OCI-LY3 (cell line): Measurements from ENCODE around the gene NCAN.
"Not testable (repeated sequence)": the region's sequence is repeated elsewhere in the genome, so short reads cannot be mapped to it uniquely, and the experiment has no call there.

Source experiments
- H2AFZ ChIP-seq: fragments of 200-600, 300-600 bp; shearing (Covaris generic); 2 replicates; pipeline ENCODE4 v1.6.0; 2014; ENCODE audit warnings: antibody characterized with exemption, low read depth, low read length
- H3K27ac ChIP-seq: fragments of 200-600, 300-600 bp; sonication (generic); 2 replicates; pipeline ENCODE4 v1.5.1; 2014; ENCODE audit warnings: mild to moderate bottlenecking, low read length, moderate library complexity, mixed read lengths
- H3K27me3 ChIP-seq: fragments of 200-600, 300-600 bp; sonication (generic); 2 replicates; pipeline ENCODE4 v1.6.1; 2014; ENCODE audit warnings: low read depth, low read length, mixed read lengths
- H3K36me3 ChIP-seq: fragments of 200-600, 300-600 bp; sonication (generic); replicated peaks from 2 replicates; pipeline ENCODE3; 2014; ENCODE audit warnings: low read depth, low read length, mixed read lengths
- H3K4me1 ChIP-seq: fragments of 300-600, 200-600 bp; sonication (generic); 2 replicates; pipeline ENCODE4 v1.6.1; 2014; ENCODE audit warnings: low read length, mixed read lengths
- H3K4me2 ChIP-seq: fragments of 200-600, 300-600 bp; sonication (generic); 2 replicates; pipeline ENCODE4 v1.6.1; 2014; ENCODE audit warnings: low read length, mixed read lengths
- H3K4me3 ChIP-seq: fragments of 300-600, 200-600 bp; sonication (generic); 2 replicates; pipeline ENCODE4 v1.5.1; 2014; ENCODE audit warnings: antibody characterized with exemption, mild to moderate bottlenecking, low read length, moderate library complexity
- H3K79me2 ChIP-seq: fragments of 300-600, 200-600 bp; shearing (Covaris generic); 2 replicates; pipeline ENCODE4 v1.6.1; 2014; ENCODE audit warnings: mild to moderate bottlenecking, low read length, mixed read lengths
- H3K9ac ChIP-seq: fragments of 300-600, 200-600 bp; shearing (Covaris generic); 2 replicates; pipeline ENCODE4 v1.6.0; 2014; ENCODE audit warnings: mild to moderate bottlenecking, low read length, moderate library complexity
- H3K9me3 ChIP-seq: fragments of 200-600, 300-600 bp; shearing (Covaris generic); 2 replicates; pipeline ENCODE4 v1.6.1; 2014; ENCODE audit warnings: low read length, mixed read lengths; ENCODE audit not compliant: insufficient read depth
- H4K20me1 ChIP-seq: fragments of 200-600, 300-600 bp; sonication (generic); 2 replicates; pipeline ENCODE4 v1.6.1; 2016; ENCODE audit warnings: low read length, mixed read lengths; ENCODE audit not compliant: insufficient read depth
- EZH2phosphoT487 ChIP-seq: fragments of 200-600 bp; shearing (Covaris generic); IDR thresholded peaks from 2 replicates; pipeline ENCODE4 v1.6.1; 2018; ENCODE audit warnings: antibody characterized with exemption, mixed run types, low read depth
- TF ChIP-seq, protein P1 (sequence below): fragments of 200-600, 300-600 bp; sonication (generic); IDR thresholded peaks from 2 replicates; pipeline ENCODE4 v1.5.1; 2014; ENCODE audit warnings: antibody characterized with exemption, low read length, low read depth

Gene NCAN

DNA sequence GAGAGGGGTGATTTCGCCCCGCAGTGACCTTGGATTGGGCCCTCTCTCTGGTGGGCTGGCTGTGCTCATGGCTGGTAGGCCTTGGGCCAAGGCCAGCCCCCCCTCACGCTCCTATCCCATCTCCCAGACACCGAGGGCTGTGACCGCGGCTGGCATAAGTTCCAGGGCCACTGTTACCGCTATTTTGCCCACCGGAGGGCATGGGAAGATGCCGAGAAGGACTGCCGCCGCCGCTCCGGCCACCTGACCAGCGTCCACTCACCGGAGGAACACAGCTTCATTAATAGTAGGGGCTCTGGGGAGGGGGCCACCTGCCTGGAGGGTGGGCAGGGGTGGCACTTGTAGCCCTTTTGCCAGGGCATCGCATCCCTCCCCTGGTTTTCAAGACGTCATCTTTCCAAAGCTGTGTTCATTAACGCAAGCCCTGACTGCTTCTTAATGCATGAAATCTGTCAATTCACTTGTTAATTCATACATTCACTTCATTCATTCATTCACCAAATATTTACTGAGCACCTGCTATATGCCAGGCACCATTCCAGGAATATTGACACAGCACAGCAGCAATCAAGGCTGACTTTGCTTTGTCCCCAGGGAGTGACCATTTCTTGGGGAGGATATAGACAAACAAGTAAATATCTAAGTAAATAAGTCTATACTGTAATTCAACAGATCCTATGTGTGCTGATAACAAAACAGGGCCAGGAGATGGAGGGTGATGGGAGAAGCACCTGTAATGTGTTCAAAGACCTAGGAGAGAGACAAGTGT lies 26.6 kb downstream of the NCAN start:
- Histone ChIP-seq H3K79me2 (no peaks in the 10 kb centered on the region), H3K36me3 (no peaks in the 10 kb centered on the region), H3K4me1 (no peaks in the 10 kb centered on the region), H3K9ac (no peak overlapping the region), H4K20me1 (no peaks in the 10 kb centered on the region), H3K9me3 (peaks cover 20% of the 10 kb centered on the region), H2AFZ (no peak overlapping the region), H3K4me2 (no peak overlapping the region), H3K4me3 (no peak overlapping the region), H3K27me3 (no peaks in the 10 kb centered on the region), H3K27ac (no peak overlapping the region)
- TF ChIP-seq, protein P1, sequence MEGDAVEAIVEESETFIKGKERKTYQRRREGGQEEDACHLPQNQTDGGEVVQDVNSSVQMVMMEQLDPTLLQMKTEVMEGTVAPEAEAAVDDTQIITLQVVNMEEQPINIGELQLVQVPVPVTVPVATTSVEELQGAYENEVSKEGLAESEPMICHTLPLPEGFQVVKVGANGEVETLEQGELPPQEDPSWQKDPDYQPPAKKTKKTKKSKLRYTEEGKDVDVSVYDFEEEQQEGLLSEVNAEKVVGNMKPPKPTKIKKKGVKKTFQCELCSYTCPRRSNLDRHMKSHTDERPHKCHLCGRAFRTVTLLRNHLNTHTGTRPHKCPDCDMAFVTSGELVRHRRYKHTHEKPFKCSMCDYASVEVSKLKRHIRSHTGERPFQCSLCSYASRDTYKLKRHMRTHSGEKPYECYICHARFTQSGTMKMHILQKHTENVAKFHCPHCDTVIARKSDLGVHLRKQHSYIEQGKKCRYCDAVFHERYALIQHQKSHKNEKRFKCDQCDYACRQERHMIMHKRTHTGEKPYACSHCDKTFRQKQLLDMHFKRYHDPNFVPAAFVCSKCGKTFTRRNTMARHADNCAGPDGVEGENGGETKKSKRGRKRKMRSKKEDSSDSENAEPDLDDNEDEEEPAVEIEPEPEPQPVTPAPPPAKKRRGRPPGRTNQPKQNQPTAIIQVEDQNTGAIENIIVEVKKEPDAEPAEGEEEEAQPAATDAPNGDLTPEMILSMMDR, result no peak

DNA sequence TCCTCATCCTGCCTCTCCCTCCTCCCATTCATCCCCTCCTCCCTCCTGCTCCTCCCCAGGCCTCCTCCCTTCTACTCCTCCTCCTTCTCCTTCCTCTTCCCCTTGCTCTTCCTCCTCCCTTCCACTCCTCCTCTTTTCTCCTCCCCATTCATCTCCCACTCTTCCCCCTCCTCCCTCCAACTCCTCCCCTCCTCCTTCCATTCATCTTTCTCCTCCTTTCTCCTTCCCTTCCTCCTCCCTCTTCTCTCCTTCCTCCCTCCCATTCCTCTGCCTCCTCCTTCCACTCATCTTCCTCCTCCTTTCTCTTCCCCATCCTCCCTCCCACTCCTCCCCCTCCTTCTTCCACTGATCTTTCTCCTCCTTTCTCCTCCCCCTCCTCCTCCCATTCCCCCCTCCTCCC lies 27.9 kb downstream of the NCAN start:
- Histone ChIP-seq H3K4me3 (no peak overlapping the region), H4K20me1 (no peaks in the 10 kb centered on the region), H3K4me1 (no peaks in the 10 kb centered on the region), H3K36me3 (no peaks in the 10 kb centered on the region), H3K9ac (no peak overlapping the region), H2AFZ (no peak overlapping the region), H3K4me2 (no peak overlapping the region), H3K79me2 (no peaks in the 10 kb centered on the region), H3K9me3 (peaks cover 11% of the 10 kb centered on the region), H3K27ac (no peak overlapping the region), H3K27me3 (no peaks in the 10 kb centered on the region)
- TF ChIP-seq, protein P1, result no peak
- no peak for TF ChIP-seq EZH2phosphoT487

DNA sequence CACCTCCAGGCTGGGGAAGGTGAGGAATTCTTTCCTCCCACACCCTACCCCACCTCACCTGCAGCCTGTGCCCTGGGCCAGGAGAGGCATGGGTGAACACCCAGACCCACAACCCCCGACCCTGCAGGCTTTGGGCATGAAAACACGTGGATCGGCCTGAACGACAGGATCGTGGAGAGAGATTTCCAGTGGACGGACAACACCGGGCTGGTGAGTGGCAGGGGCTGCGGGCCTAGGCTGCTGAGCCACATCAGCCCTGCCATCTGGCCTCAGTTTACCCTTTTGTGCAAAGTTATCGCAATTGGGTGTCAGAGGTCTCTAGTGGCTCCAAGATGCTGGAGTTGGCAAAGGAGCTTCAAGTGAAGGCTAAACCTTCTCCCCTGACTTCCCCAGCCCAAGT lies 28.7 kb downstream of the NCAN start:
- Histone ChIP-seq H3K9ac (no peak overlapping the region), H3K9me3 (peaks cover 8% of the 10 kb centered on the region), H3K27ac (no peak overlapping the region), H3K27me3 (no peaks in the 10 kb centered on the region), H3K4me3 (no peak overlapping the region), H3K36me3 (no peaks in the 10 kb centered on the region), H4K20me1 (no peaks in the 10 kb centered on the region), H3K79me2 (no peaks in the 10 kb centered on the region), H3K4me2 (no peak overlapping the region), H2AFZ (no peak overlapping the region), H3K4me1 (no peaks in the 10 kb centered on the region)
- TF ChIP-seq EZH2phosphoT487, result no peak
- TF ChIP-seq, protein P1, result no peak

DNA sequence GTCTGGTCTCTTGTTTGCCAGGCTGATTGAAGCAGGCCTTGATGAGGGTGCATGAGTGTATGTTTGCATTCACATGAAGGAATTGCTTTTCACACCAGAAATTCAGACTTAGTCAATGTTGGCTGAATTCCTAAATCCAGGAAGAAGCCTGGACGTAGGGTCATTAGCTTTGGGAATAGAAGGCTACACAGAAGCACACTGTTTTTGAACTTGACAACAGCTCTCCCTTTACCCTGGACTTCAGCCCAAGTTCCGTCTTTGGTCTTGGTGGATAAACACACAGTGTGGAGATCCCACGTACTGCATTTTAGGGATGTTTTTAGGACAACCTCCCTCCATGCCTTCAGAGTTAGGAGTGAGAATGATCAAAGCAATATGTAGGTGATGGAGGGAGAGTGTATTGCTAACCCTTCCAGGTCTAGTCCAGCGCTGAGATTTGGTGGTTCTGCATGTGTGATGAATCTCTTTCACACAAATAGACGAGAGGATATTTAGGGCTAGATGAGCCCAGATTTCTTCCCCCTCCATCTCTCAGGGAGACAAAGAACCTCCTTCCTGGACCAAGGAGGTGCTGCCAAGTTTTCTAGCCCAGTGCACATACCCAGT lies 38.5 kb downstream of the NCAN start:
- Histone ChIP-seq H3K9me3 (no peaks in the 10 kb centered on the region), H3K36me3 (no peaks in the 10 kb centered on the region), H3K4me2 (no peak overlapping the region), H3K27me3 (peaks cover 24% of the 10 kb centered on the region), H3K4me1 (no peaks in the 10 kb centered on the region), H3K4me3 (no peak overlapping the region), H2AFZ (no peak overlapping the region), H3K79me2 (no peaks in the 10 kb centered on the region), H3K9ac (no peak overlapping the region), H3K27ac (no peak overlapping the region), H4K20me1 (no peaks in the 10 kb centered on the region)
- TF ChIP-seq, protein P1, result no peak
- TF ChIP-seq EZH2phosphoT487, result no peak

DNA sequence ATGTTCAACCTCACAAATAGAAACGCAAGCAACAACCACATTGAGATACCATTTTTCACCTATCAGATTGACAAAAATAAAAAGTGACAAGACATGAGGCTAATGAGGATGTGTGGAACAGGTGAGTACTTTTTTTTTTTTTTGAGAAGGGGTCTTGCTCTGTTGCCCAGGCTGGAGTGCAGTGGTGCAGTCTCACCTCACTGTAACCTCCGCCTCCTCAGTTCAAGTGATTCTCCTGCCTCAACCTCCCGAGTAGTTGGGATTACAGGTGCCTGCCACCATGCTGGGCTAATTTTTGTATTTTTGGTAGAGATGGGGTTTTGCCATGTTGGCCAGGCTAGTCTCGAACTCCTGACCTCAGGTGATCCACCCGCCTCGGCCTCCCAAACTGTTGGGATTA lies 41.7 kb downstream of the NCAN start:
- not testable (repeated sequence) for H3K9ac ChIP-seq, H2AFZ ChIP-seq, H3K4me2 ChIP-seq, H3K9me3 ChIP-seq, H3K4me3 ChIP-seq, H3K4me1 ChIP-seq, H4K20me1 ChIP-seq, H3K79me2 ChIP-seq, H3K27ac ChIP-seq, H3K36me3 ChIP-seq
- H3K27me3 ChIP-seq, result peaks cover 35% of the 10 kb centered on the region
